HL-60 (cell line): Measurements from ENCODE around the gene ALG8.

Experiments
- POLR2AphosphoS5 ChIP-seq: IDR thresholded peaks from 2 replicates; pipeline ENCODE4 v1.6.1; 2012; ENCODE audit warnings: low read depth
- TF ChIP-seq, protein P1 (sequence below): IDR thresholded peaks from one replicate; pipeline ENCODE4 v1.5.1; 2011; ENCODE audit warnings: low read length, control low read depth, inconsistent platforms; ENCODE audit not compliant: insufficient read depth
- TF ChIP-seq, protein P2 (sequence below): IDR thresholded peaks from 2 replicates; pipeline ENCODE4 v1.6.1; 2012; ENCODE audit warnings: low read depth; ENCODE audit not compliant: insufficient replicate concordance

DNA sequence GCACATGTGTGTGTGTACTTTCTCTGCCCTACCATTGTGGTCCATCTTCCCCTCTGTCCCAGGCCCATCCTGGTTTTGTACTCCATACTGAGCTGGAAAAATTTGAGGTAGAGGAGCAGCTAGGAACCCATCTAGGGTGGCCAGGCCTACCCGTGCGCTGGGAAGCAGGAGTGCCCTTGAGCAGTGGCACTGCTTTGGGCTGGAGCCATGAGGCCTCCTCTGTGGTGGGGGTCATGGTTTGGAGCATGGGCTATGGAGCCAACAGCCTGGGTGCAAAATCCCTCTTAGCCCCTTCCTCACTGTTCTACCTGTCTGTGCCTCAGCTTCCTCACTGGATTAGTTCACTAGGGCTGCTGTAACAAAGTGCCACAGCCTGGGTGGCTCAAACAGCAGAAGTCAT, 21.9 kb upstream of the ALG8 start:
- TF ChIP-seq, protein P1, sequence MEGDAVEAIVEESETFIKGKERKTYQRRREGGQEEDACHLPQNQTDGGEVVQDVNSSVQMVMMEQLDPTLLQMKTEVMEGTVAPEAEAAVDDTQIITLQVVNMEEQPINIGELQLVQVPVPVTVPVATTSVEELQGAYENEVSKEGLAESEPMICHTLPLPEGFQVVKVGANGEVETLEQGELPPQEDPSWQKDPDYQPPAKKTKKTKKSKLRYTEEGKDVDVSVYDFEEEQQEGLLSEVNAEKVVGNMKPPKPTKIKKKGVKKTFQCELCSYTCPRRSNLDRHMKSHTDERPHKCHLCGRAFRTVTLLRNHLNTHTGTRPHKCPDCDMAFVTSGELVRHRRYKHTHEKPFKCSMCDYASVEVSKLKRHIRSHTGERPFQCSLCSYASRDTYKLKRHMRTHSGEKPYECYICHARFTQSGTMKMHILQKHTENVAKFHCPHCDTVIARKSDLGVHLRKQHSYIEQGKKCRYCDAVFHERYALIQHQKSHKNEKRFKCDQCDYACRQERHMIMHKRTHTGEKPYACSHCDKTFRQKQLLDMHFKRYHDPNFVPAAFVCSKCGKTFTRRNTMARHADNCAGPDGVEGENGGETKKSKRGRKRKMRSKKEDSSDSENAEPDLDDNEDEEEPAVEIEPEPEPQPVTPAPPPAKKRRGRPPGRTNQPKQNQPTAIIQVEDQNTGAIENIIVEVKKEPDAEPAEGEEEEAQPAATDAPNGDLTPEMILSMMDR: no peak
- TF ChIP-seq, protein P2, sequence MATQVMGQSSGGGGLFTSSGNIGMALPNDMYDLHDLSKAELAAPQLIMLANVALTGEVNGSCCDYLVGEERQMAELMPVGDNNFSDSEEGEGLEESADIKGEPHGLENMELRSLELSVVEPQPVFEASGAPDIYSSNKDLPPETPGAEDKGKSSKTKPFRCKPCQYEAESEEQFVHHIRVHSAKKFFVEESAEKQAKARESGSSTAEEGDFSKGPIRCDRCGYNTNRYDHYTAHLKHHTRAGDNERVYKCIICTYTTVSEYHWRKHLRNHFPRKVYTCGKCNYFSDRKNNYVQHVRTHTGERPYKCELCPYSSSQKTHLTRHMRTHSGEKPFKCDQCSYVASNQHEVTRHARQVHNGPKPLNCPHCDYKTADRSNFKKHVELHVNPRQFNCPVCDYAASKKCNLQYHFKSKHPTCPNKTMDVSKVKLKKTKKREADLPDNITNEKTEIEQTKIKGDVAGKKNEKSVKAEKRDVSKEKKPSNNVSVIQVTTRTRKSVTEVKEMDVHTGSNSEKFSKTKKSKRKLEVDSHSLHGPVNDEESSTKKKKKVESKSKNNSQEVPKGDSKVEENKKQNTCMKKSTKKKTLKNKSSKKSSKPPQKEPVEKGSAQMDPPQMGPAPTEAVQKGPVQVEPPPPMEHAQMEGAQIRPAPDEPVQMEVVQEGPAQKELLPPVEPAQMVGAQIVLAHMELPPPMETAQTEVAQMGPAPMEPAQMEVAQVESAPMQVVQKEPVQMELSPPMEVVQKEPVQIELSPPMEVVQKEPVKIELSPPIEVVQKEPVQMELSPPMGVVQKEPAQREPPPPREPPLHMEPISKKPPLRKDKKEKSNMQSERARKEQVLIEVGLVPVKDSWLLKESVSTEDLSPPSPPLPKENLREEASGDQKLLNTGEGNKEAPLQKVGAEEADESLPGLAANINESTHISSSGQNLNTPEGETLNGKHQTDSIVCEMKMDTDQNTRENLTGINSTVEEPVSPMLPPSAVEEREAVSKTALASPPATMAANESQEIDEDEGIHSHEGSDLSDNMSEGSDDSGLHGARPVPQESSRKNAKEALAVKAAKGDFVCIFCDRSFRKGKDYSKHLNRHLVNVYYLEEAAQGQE: no peak
- TF ChIP-seq POLR2AphosphoS5: no peak
